Stimulated activated CD4-positive, alpha-beta T cell treated with anti-CD3 and anti-CD28 coated beads, TNF-alpha, amount 100 ng/mL, for 1 hour (primary cell): ENCODE measurements around the gene GARS1.
"Not testable (repeated sequence)": the region's sequence is repeated elsewhere in the genome, so short reads cannot be mapped to it uniquely, and the experiment has no call there.

Source experiments
- DNase-seq, 3 donors: peaks; one replicate each; pipeline ENCODE4 v3.0.0-alpha.2; 2020; ENCODE audit warnings: low read depth in 3 of 3, low spot score in 1 of 3

Gene GARS1

DNA sequence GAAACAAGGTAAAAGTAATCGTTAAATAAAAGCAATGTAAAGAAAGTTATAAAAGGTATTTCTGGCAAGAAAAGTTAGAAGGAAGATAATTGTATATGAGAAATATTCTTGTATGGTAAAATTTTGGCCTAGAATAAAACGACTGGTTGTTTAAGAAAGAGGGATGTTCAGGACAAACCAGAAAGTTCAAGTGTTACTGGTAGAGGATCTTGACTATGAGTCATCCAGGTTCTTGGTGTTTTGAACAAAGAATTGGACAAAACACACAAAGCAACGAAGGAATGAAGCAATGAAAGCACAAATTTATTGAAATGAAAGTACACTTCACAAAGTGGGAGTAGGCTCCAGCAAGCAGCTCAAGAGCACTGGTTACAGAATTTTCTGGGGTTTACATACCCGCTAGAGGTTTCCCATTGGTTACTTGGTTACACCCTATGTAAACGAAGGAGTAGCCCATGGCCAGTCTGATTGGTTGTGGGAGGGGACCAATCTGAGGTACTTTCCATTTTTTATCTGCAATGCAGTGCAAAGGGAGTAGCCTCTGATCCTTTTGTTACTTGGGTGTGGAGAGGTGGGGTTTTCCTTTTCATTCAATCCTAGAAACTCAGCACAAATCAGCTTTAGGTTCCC, 22.4 kb upstream of the GARS1 start:
- no peak for DNase-seq

DNA sequence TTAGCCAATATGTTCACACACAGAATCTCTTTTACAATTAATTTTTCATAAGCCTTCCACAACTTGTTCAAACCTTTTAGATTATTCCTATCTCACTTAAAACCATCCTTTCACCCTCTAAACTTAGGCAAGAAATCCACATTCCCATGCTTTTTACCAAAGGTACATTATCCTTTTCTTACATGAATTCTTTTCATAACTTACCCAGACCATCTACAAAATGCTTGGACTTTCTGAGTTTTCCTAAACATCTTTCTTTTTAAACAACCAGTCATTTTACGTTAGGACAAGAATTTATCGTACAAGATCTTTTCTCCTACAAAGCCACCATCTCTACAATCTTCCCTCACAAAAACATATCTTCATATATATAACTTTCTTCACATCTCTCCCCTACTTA, 18.8 kb upstream of the GARS1 start:
- no peak for DNase-seq

DNA sequence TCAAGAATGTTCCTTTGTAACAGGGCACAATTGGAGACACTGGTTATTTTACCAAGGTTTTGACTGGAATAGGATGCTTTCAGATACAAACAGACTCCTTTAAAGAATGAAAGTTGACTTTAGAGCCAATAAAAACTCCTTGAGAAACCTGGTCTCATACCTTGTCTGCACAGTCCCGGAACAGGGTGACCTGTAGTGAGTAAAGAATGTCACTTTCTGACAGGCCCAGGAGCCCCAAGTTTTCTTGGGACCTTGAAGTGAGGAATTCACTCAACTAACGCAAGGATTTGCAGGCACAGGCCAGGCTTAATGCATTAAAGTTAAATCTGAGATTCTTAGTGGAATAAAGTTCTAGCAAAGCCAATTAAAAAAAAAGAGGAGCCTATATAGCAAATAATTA, 11.5 kb upstream of the GARS1 start:
- no peak for DNase-seq

DNA sequence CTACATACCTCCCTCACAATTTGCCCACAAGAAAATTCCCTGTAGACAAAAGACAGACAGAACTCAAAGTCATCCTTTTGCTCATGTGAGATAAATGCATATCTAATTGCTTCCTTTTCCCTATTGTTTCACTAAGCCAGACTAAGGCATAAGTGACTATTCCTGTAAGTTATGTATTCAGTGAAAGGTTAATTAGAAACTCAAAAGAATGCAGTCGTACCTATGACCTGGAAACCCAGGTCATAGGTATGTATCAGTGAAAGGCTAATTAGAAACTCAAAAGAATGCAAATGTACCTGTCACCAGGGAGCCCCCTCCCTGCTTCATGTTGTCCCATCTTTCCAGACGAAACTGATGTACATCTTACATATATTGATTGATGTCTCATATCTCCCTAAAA, 10.3 kb upstream of the GARS1 start:
- DNase-seq: no peak

DNA sequence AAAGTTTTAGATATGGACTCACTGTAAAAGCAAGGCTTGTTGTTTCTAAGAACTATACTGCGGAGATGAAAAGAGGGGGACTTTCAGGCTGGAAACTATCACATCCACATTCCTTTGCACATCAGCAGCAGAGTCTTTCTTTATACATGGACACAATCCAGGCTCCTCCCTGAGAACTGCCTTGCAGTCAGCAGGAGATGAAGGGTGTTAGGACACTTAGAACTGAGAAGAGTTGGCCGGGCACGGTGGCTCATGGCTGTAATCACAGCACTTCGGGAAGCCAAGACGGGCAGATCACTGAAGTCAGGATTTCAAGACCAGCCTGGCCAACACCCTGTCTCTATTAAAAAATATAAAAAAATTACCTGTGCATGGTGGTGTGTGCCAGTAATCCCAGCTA, 9.7 kb upstream of the GARS1 start:
- DNase-seq: no peak

DNA sequence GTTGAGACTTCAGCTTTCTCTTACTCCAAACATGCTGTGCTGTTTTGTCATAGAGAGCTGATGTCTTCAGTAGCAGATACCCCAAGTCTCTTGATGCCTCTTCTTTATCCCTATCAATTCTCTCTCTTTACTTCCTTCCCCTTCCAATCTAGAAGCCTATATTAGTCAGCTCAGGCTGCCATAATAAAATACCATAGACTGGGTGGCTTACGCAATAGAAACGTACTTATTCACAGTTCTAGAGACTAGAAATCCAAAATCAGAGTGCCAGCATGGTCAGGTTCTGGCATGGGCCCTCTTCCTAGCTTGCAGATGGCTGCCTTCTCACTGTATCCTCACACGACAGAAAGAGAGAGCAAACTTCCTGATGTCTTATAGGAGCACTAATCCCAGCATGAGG, 9.0 kb upstream of the GARS1 start:
- no peak for DNase-seq

DNA sequence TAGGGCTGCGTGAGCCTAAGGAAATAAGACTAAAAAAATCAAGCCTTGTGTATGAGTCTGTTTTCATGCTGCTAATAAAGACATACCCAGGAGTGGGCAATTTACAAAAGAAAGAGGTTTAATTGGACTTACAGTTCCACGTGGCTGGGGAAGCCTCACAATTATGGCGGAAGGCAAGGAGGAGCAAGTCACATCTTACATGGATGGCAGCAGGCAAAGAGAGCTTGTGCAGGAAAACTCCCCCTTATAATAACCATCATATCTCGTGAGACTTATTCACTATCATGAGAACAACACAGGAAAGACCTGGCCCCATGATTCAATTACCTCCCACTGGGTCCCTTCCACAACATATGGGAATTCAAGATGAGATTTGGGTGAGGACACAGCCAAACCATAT, 7.1 kb upstream of the GARS1 start:
- DNase-seq: not testable (repeated sequence)

DNA sequence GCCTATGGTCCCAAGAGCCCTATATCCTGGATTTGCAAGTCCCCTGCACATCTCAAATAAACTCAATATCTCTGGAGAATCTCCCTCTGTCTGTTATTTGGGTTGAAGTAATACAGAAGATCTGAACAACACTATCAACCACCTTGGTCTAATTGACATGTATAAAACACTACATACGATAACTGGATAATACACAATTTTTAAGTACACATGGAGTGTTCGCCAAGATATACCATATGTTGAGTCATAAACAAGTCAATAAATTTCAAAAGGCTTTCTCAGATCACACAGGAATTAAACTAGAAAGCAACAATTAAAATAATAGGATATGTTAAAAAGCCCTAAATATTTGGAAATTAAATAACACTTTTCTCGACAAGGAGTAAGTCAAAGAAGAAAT, 5.6 kb upstream of the GARS1 start:
- DNase-seq: no peak

DNA sequence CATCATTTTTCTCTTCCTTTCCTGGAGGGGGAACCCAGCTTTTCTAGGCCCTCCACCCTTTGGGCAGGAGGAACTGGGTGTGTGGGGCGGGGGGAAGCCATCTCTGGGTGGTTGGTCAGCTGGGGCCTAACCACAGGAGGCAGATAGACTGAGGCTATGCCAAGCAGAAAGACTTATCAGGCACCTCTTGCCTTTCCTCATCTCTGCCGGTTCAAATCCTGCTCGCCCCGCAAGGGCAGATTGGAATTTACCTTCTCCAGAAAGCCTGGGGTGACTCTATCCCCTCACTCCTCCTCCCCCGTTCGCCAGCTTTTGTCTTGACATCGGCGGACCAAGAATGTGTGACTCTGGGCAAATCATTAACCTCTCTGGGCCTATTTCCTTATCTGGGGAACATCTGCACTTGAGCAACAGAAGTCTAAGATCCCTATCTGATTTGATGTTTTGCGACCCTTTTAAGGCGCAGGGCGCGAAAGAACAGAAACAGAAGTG, 584 bp upstream of the GARS1 start:
- DNase-seq: peak in 1 of 3 donors; percentile 27

DNA sequence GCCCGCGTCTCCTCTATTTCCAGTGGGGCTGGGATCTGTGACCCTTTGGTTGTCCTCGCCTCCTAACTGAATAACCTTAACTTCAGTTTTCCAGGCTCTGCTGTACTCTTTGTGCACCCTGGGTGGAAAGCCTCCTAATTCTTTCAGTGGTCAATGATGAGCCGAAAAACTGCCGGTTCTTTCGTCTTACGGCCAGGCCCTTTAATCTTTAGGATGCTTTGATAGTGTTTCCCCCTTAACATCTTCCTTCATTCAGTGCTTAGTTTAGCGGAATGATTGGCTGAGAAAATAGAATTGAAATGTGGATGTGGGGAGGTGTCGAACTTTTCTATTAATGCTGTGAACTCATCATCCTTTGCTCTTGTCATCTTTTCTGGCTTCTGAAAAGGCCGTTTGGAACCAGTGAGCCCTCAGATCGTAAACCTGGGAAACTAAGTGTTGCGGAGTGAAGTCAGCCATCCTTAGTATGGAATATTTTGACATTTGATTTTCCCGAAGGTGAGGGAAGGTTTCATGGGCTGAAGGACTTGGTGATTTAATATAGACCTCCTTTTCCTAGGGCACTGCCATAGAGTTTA, 847 bp downstream of the GARS1 start:
- DNase-seq: no peak

DNA sequence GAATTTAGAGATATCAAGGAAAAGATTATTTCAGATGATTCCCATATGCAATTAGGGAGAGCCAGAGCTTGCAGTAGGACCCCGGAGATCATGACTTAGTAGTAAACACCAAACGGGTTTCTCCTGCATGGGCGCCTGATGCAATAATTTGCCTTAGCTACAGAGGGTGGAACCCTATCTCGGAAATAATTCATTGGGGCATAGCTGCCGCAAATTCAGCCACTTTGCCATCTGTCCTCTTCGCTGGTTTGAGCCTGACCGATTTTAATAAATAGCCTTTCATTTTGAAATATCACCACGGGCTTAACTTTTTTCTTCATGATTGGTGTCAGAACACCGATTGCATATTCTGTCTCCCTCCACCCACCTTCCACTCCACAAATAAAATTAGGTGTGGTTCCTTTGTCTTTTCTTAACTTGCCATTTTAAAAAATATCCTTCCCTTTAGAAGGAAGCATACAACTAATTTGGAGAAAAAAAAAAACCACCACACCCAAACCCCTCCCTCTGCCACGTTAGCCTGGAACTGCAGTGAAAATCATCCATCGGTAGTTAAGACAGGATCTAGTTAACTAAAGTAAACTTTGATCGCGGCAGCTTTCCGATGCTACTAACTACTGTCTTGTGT, 1.4 kb downstream of the GARS1 start:
- DNase-seq: no peak

DNA sequence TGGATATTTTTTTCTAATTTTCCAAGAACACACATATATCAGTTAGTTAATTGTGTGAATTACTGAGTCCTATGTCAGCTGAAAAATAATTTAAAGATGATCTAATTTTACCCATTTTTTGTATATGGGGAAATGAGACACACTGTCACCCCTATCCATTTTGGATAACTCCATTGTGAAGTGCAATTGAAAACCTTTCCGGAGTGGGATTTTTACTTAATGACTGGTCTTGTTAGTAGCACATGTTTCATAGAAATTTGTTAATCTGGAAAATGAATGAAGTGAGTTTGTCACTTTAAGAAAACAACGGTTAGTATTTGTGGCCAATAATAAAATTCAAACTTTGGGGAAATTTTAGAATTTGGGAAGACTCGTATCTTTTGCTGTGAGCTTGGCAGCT, 2.0 kb downstream of the GARS1 start:
- no peak for DNase-seq

DNA sequence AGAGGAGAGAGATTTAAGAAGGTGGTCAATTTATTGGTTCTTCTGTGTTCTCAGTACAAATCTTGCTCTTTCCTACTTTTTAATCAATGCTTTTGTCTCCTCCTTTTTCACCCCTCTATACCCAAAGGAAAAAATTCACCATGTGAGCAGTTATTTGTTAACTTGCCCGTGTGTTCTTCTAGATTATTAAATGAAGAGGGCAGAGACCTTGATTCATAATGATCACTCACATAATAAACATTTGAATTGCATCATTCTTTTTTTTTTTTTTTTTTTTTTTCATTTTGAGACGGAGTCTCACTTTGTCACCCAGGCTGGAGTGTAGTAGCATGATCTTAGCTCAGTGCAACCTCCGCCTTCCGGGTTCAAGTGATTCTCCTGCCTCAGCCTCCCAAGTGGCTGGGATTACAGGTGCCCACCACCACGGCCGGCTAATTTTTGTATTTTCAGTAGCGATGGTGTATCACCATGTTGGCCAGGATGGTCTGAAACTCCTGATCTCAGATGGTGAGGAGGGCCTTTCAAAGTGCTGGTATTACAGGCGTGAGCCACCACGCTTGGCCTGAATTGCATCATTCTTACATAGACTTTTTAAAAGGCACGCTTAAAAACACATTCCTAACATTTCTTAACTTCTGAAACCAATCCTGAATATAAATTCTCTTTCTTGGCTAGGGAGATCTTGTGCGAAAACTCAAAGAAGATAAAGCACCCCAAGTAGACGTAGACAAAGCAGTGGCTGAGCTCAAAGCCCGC, 3.6 kb downstream of the GARS1 start:
- DNase-seq: no peak

DNA sequence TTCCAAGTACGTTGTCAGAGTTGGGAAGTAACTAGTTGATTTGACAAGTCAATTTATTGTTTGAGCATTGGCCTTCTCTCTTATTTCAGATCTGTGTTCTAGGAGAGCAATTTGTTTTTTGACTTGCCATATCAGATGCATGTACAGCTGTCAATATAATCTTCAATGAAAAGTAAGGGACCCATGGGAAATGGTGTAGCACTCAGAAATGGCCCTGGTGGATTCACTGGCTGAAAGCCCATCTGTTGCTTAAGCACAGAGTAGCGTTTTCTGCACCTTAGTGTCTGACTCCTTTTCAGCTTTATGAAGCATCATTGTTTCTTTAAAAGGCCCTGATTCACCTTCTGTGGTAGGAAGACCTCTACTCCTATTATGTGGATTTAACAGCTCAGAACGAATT, 10.2 kb downstream of the GARS1 start:
- no peak for DNase-seq

DNA sequence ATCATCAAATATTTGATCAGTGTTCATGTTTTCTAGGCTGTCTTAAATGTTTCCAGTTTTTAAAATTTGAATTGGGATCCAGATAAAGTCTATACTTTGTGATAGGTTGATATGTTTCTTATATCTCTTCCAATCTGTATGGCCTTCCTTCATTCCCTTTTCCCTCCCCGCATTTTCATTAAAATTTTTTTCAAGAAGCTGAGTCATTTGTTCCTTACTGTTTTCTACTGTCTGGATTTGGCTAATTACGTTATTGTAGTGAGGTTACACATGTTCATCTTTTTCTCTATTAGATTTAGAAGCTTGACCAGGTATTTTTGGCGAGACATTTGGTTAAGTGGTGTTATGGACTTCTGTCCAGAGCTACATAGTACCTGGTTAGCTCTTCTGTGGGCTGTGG, 11.2 kb downstream of the GARS1 start:
- DNase-seq: no peak

DNA sequence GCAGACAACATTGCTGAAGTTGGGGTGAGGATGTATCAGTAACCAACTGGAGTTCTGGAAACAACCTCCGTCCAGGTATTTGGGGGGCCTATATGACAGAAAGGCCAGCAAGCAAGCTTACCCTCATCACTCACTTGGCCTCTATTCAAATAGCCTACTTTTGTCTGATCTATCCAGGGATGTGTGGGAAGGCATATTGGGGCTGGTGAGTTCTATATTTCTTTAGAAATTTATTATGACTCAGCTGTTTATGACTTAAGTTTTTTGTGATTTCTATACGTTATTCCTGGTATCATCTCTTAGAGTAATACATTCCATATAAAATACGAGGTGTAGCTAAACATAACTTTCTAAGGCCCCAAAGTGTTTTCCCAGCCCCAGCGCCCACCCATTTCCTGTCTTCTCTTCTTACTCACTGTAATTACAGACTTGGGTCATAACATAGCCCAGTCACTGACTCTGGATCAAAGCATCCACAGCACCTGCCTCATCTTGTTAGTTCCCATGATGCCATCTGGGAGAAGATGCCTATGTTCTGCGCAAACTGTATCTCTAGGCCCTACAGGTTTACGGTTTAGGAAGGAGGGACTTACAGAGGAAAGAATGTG, 18.1 kb downstream of the GARS1 start:
- DNase-seq: no peak

DNA sequence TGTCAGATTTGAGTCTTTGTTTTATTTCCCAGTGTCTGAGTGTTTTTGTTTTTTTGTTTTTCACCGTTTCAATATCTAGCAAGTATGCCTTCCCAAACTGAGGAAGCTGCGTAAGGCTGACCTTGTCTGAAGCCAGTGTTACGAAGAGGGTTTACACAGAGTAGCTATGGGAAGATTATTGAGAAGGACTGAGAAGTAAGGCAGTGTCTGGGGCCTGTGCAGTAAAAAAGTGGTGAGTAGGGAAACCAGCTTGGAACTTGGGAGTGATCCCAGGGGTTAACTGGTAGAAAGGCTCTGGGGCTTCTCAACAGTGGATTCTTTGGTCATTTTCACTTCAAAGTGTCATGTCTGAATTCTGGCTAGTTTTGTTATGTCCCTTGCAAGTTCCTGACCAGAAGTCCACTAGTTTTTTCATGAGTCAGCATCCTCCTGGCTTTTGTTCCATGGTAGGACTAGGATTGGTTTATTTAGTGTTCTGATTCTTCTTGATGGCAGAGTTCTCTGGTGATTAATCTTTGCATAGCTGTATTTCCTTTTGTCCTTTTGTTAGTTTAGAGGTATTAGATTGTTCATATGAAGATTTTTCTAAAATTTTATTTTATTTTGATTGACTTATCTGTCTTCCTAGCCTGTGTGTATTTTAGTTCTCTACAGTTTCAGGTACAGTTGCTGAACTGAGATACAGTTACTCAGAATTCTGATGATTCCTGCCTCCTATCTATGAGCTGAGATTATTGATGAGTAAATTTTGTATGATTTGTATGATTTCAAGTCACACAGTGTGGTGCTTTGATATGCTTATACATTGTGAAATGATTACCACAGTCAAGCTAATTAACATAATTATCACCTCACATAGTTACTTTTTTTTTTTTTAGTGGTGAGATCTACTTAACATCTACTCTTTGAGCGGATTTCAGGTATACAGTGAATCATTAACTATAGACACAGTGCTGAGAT, 19.0 kb downstream of the GARS1 start:
- no peak for DNase-seq

DNA sequence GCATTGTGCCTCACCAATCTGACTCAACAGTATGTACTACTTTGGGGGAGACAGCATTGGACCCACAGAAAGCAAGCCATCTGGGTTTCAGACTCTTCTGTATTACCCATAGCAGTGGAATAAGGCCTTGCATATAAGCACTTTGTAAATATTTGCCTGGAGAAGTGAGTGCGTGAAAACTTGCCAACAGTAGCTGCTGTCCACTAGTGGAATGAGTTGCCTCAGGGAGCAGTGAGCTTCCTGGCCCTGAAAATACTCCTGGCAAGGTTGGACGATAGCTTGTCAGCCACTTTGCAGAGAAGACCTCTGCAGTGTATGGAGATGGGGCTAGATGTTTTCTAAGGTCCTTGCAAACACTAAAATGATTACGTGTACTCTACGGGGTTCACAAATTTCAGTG, 21.6 kb downstream of the GARS1 start:
- DNase-seq: no peak

DNA sequence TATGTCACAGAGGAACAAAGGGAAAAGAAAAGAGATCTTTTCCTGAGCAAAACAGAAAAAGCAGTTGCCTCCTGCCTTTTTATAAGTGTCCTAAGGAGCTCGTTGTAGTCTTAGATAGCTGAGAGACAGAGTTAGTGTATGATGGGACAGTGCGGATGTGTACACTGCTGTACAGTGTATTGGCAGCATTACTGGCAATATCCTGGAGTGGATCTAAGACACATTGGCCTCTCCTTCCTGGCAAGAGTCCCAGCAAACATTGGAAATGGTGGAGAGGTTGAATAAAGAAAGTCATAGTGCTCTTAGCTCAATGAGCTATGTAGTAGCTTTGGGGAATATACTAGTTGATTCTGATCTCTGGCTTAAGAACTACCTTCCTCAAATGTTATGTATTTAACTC, 22.7 kb downstream of the GARS1 start:
- DNase-seq: no peak

DNA sequence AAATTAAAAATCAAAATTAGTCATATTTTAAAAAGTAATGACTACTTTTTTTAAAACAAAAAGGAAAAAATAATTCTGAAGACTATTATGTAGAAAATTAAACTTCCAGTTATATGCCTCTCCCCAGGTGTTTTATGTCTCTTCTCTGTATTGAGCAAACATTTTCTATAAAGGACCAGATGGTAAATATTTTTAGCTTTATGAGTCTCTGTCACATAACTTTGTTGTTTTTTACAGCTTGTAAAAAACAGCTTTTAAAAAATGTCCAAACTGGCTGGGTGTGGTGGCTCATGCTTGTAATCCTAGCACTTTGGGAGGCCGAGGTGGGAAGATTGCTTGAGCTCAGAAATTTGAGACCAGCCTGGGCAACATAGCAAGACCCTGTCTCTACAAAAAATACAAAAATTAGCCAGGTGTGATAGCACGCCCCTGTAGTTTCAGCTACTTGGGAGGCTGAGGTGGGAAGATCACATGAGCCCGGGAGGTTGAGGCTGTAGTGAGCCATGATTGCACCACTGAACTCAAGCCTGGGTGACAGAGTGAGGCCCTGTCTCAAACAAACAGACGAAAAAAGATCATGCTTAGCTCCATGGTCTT, 23.5 kb downstream of the GARS1 start:
- no peak for DNase-seq
